GM11168 (cell line): ENCODE measurements around the gene SLC37A3.
"Not testable (repeated sequence)": the region's sequence is repeated elsewhere in the genome, so short reads cannot be mapped to it uniquely, and the experiment has no call there.

Source experiments
- in situ Hi-C: fragments of 300-500 bp; cut with MboI; formaldehyde crosslinking; loops from one replicate; pipeline ENCODE4 v1.12.0; 2022; ENCODE audit warnings: low sequenced_read_pairs; ENCODE audit not compliant: unreplicated experiment

SLC37A3 gene

GRCh38 chr7:140358024-140358411 is 40.3 kb downstream of the SLC37A3 start:
- in situ Hi-C loops = no loop called here

- in situ Hi-C loops = no loop called here
These were observed 48.3 kb downstream of the SLC37A3 start for GRCh38 chr7:140350056-140350455.

- in situ Hi-C loops = no loop called here
These were observed 49.1 kb downstream of the SLC37A3 start for GRCh38 chr7:140349144-140349771.

- in situ Hi-C loops = no loop called here
These were observed 50.0 kb downstream of the SLC37A3 start for GRCh38 chr7:140348161-140348849.

GRCh38 chr7:140347218-140347617 is 51.1 kb downstream of the SLC37A3 start:
- in situ Hi-C loops = no loop called here

GRCh38 chr7:140345426-140345825 is 52.9 kb downstream of the SLC37A3 start:
- in situ Hi-C loops = no loop called here

GRCh38 chr7:140342727-140343514 is 55.4 kb downstream of the SLC37A3 start:
- in situ Hi-C loops = no loop called here

GRCh38 chr7:140338959-140339358 is 59.4 kb downstream of the SLC37A3 start:
- in situ Hi-C loops = not testable (repeated sequence)

GRCh38 chr7:140334341-140335057 is 63.8 kb downstream of the SLC37A3 start:
- in situ Hi-C loops = no loop called here

GRCh38 chr7:140333686-140334085 is 64.6 kb downstream of the SLC37A3 start:
- in situ Hi-C loops = no loop called here

- in situ Hi-C loops = no loop called here
These were observed 65.1 kb downstream of the SLC37A3 start for GRCh38 chr7:140333223-140333622.

GRCh38 chr7:140330595-140330994 is 67.7 kb downstream of the SLC37A3 start:
- in situ Hi-C loops = no loop called here

GRCh38 chr7:140330128-140330527 is 68.2 kb downstream of the SLC37A3 start:
- in situ Hi-C loops = no loop called here

GRCh38 chr7:140327261-140327661 is 71.1 kb downstream of the SLC37A3 start:
- in situ Hi-C loops = no loop called here

- in situ Hi-C loops = no loop called here
These were observed 72.0 kb downstream of the SLC37A3 start for GRCh38 chr7:140326116-140326928.

GRCh38 chr7:140325600-140325999 is 72.7 kb downstream of the SLC37A3 start:
- in situ Hi-C loops = no loop called here

- in situ Hi-C loops = no loop called here
These were observed 73.6 kb downstream of the SLC37A3 start for GRCh38 chr7:140324714-140325113.

- in situ Hi-C loops = no loop called here
These were observed 75.6 kb downstream of the SLC37A3 start for GRCh38 chr7:140322759-140323158.

GRCh38 chr7:140320078-140320477 is 78.3 kb downstream of the SLC37A3 start:
- in situ Hi-C loops = not testable (repeated sequence)

GRCh38 chr7:140317999-140318398 is 80.3 kb downstream of the SLC37A3 start:
- in situ Hi-C loops = no loop called here
